Ovary (tissue), 3 donors: Measurements from ENCODE around the gene THUMPD3.

ENCODE experiments used
- CTCF ChIP-seq, 3 donors: fragments of 450-650 bp in 2 of 3; fragments of 200-600 bp in 1 of 3; IDR thresholded peaks; one replicate each; pipeline versions ENCODE4 v1.5.1 to v1.8.0; 2016 to 2022; ENCODE audit warnings: antibody characterized with exemption in 3 of 3, mild to moderate bottlenecking in 1 of 3
- POLR2A ChIP-seq: fragments of 450-650 bp; IDR thresholded peaks from one replicate; pipeline ENCODE4 v1.6.1; 2017; ENCODE audit warnings: antibody characterized with exemption, mild to moderate bottlenecking, moderate library complexity
- donor health status: DM: no; HTN: no; CAD: no.

DNA sequence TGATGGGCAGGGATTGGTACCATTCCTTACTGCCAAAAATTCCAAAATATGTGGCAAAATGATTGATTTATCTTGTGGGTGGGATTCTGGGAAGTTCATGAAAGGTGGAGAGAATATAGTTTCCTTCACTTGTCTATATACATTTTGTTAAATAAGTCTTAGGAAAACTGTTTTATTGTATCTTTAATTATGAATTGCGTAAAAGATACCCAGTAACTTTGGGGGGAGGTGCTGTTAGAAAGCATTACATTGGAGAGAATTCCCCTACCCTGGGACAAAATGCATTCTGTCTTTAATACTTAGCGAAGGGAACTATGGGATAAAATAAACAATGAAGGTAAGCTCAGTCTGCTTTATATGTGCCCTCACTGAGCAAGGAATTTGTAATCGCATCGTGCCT is 39.1 kb downstream of the THUMPD3 start:
- TF ChIP-seq CTCF (IDR thresholded peaks at IDR 0.05) (no peak), POLR2A (no peak)
